Sigmoid colon (tissue), 4 donors: ENCODE data around the gene TSKU.

Source experiments
- CTCF ChIP-seq, 4 experiments: fragments of 450-650 bp in 3 of 4; fragments of 200-600 bp in 1 of 4; IDR thresholded peaks; one replicate each; pipeline ENCODE4 v1.5.1; 2016 to 2019; ENCODE audit warnings: antibody characterized with exemption in 4 of 4, mild to moderate bottlenecking in 3 of 4, moderate library complexity in 2 of 4
- EP300 ChIP-seq, 4 donors: sonication (generic); formaldehyde crosslinking; IDR thresholded peaks; one replicate each; pipeline ENCODE4 v1.6.1; 2017; ENCODE audit warnings: antibody characterized with exemption in 4 of 4
- POLR2A ChIP-seq, 2 donors: fragments of 450-650 bp; IDR thresholded peaks; one replicate each; pipeline ENCODE4 v1.6.1; 2016; ENCODE audit warnings: antibody characterized with exemption in 2 of 2, mild to moderate bottlenecking in 2 of 2, moderate library complexity in 2 of 2
- POLR2AphosphoS5 ChIP-seq, 4 donors: sonication (generic); formaldehyde crosslinking; IDR thresholded peaks; one replicate each; pipeline ENCODE4 v1.6.1; 2017; ENCODE audit warnings: antibody characterized with exemption in 4 of 4

- TF ChIP-seq CTCF (IDR thresholded peaks at IDR 0.05) (peak; percentile 84 to 96 (median 86)), POLR2AphosphoS5 (IDR thresholded peaks at IDR 0.05) (peak in 2 of 4 donors; percentile 11 to 60), POLR2A (IDR thresholded peaks at IDR 0.05) (no peak), EP300 (IDR thresholded peaks at IDR 0.05) (no peak)
Measured at GRCh38 chr11:76799066-76799804, 16.1 kb downstream of the TSKU start.
